T-helper 2 cell treated with Interferon-gamma antibody and Interleukin-4, amounts not matched to agents 5 μg/mL and 100 μg/mL, for 36 hours (primary cell): ENCODE measurements around the gene ZNF438.

Experiments
- DNase-seq: peaks from one replicate; pipeline ENCODE4 v3.0.0; 2021; ENCODE audit warnings: low spot score
- H3K27ac Mint-ChIP-seq: one replicate; pipeline ENCODE4 v1.8.0; 2021; ENCODE audit warnings: mild to moderate bottlenecking, mixed read lengths
- H3K27me3 Mint-ChIP-seq: one replicate; pipeline ENCODE4 v1.8.0; 2021; ENCODE audit warnings: low read depth, mixed read lengths
- H3K36me3 Mint-ChIP-seq: one replicate; pipeline ENCODE4 v1.8.0; 2021; ENCODE audit warnings: low read depth, mixed read lengths
- H3K4me1 Mint-ChIP-seq: one replicate; pipeline ENCODE4 v1.8.0; 2021; ENCODE audit warnings: low read depth, mixed read lengths
- H3K4me3 Mint-ChIP-seq: one replicate; pipeline ENCODE4 v1.8.0; 2022; ENCODE audit warnings: mild to moderate bottlenecking, moderate library complexity, mixed read lengths
- H3K9me3 Mint-ChIP-seq: one replicate; pipeline ENCODE4 v1.8.0; 2021; ENCODE audit warnings: mixed read lengths

The ZNF438 gene

GRCh38 chr10:30823651-30824050 lies 208.0 kb downstream of the ZNF438 start:
- no peaks in the 10 kb centered on the region for H3K27me3 Mint-ChIP-seq
- no peak overlapping the region for H3K27ac Mint-ChIP-seq
- no peaks in the 10 kb centered on the region for H3K36me3 Mint-ChIP-seq
- no peak overlapping the region for H3K4me3 Mint-ChIP-seq
- H3K9me3 Mint-ChIP-seq = peaks cover 6% of the 10 kb centered on the region
- DNase-seq = no peak
- peaks cover 10% of the 10 kb centered on the region for H3K4me1 Mint-ChIP-seq

GRCh38 chr10:30822693-30823465 lies 208.8 kb downstream of the ZNF438 start:
- Mint-ChIP-seq H3K4me1 (peaks cover 10% of the 10 kb centered on the region), H3K27ac (no peak overlapping the region), H3K9me3 (peaks cover 6% of the 10 kb centered on the region), H3K4me3 (no peak overlapping the region), H3K36me3 (no peaks in the 10 kb centered on the region), H3K27me3 (no peaks in the 10 kb centered on the region)
- DNase-seq = no peak

- Mint-ChIP-seq H3K9me3 (peaks cover 6% of the 10 kb centered on the region), H3K27ac (no peak overlapping the region), H3K36me3 (no peaks in the 10 kb centered on the region), H3K4me1 (peaks cover 10% of the 10 kb centered on the region), H3K4me3 (no peak overlapping the region), H3K27me3 (no peaks in the 10 kb centered on the region)
- no peak for DNase-seq
Observed at GRCh38 chr10:30821994-30822692, 209.5 kb downstream of the ZNF438 start.

GRCh38 chr10:30821261-30821993 lies 210.2 kb downstream of the ZNF438 start:
- Mint-ChIP-seq H3K27ac (no peak overlapping the region), H3K27me3 (no peaks in the 10 kb centered on the region), H3K9me3 (peaks cover 6% of the 10 kb centered on the region)

GRCh38 chr10:30820261-30820991 lies 211.2 kb downstream of the ZNF438 start:
- DNase-seq = no peak
- Mint-ChIP-seq H3K4me3 (no peak overlapping the region), H3K36me3 (no peaks in the 10 kb centered on the region), H3K27ac (no peak overlapping the region), H3K4me1 (peaks cover 10% of the 10 kb centered on the region), H3K9me3 (peaks cover under 1% of the 10 kb centered on the region), H3K27me3 (no peaks in the 10 kb centered on the region)

More at GRCh38 chr10:30821261-30821993, 210.2 kb downstream of the ZNF438 start:
- Mint-ChIP-seq H3K4me1 (peaks cover 10% of the 10 kb centered on the region), H3K36me3 (no peaks in the 10 kb centered on the region), H3K4me3 (no peak overlapping the region)
- no peak for DNase-seq

GRCh38 chr10:30819341-30820181 lies 212.1 kb downstream of the ZNF438 start:
- no peaks in the 10 kb centered on the region for H3K9me3 Mint-ChIP-seq
- no peak for DNase-seq
- no peak overlapping the region for H3K27ac Mint-ChIP-seq
- H3K4me1 Mint-ChIP-seq = peaks cover 10% of the 10 kb centered on the region
- no peaks in the 10 kb centered on the region for H3K27me3 Mint-ChIP-seq
- H3K4me3 Mint-ChIP-seq = no peak overlapping the region
- no peaks in the 10 kb centered on the region for H3K36me3 Mint-ChIP-seq

GRCh38 chr10:30818854-30819253 lies 212.8 kb downstream of the ZNF438 start:
- no peak overlapping the region for H3K4me3 Mint-ChIP-seq
- peaks cover 13% of the 10 kb centered on the region for H3K4me1 Mint-ChIP-seq
- no peaks in the 10 kb centered on the region for H3K27me3 Mint-ChIP-seq
- no peaks in the 10 kb centered on the region for H3K9me3 Mint-ChIP-seq
- no peaks in the 10 kb centered on the region for H3K36me3 Mint-ChIP-seq
- H3K27ac Mint-ChIP-seq = no peak overlapping the region
- no peak for DNase-seq

- H3K4me3 Mint-ChIP-seq = no peak overlapping the region
- H3K4me1 Mint-ChIP-seq = peaks cover 19% of the 10 kb centered on the region
- H3K27ac Mint-ChIP-seq = no peak overlapping the region
- no peak for DNase-seq
- H3K27me3 Mint-ChIP-seq = no peaks in the 10 kb centered on the region
- no peaks in the 10 kb centered on the region for H3K36me3 Mint-ChIP-seq
- no peaks in the 10 kb centered on the region for H3K9me3 Mint-ChIP-seq
Observed at GRCh38 chr10:30818010-30818660, 213.5 kb downstream of the ZNF438 start.

GRCh38 chr10:30817541-30817940 lies 214.1 kb downstream of the ZNF438 start:
- Mint-ChIP-seq H3K27me3 (peaks cover 3% of the 10 kb centered on the region), H3K27ac (no peak overlapping the region), H3K4me3 (no peak overlapping the region), H3K9me3 (no peaks in the 10 kb centered on the region), H3K36me3 (no peaks in the 10 kb centered on the region), H3K4me1 (peaks cover 24% of the 10 kb centered on the region)
- no peak for DNase-seq

GRCh38 chr10:30816820-30817171 lies 214.9 kb downstream of the ZNF438 start:
- DNase-seq = no peak
- H3K4me3 Mint-ChIP-seq = no peak overlapping the region
- peaks cover 3% of the 10 kb centered on the region for H3K27me3 Mint-ChIP-seq
- no peak overlapping the region for H3K27ac Mint-ChIP-seq
- no peaks in the 10 kb centered on the region for H3K9me3 Mint-ChIP-seq
- peaks cover 30% of the 10 kb centered on the region for H3K4me1 Mint-ChIP-seq
- no peaks in the 10 kb centered on the region for H3K36me3 Mint-ChIP-seq

GRCh38 chr10:30816159-30816819 lies 215.4 kb downstream of the ZNF438 start:
- Mint-ChIP-seq H3K27ac (no peak overlapping the region), H3K9me3 (no peaks in the 10 kb centered on the region), H3K4me3 (no peak overlapping the region), H3K27me3 (peaks cover 3% of the 10 kb centered on the region), H3K4me1 (peaks cover 31% of the 10 kb centered on the region), H3K36me3 (no peaks in the 10 kb centered on the region)
- no peak for DNase-seq

- no peaks in the 10 kb centered on the region for H3K9me3 Mint-ChIP-seq
- H3K27ac Mint-ChIP-seq = no peak overlapping the region
- no peaks in the 10 kb centered on the region for H3K36me3 Mint-ChIP-seq
- H3K4me1 Mint-ChIP-seq = peaks cover 23% of the 10 kb centered on the region
- H3K4me3 Mint-ChIP-seq = no peak overlapping the region
- no peak for DNase-seq
- H3K27me3 Mint-ChIP-seq = peaks cover 3% of the 10 kb centered on the region
Observed at GRCh38 chr10:30813872-30814481, 217.7 kb downstream of the ZNF438 start.
